Activated CD8-positive, alpha-beta memory T cell treated with anti-CD3 and anti-CD28 coated beads for 1 hour (primary cell): Measurements from ENCODE around the gene GABARAPL2.
"Not testable (repeated sequence)": the region's sequence is repeated elsewhere in the genome, so short reads cannot be mapped to it uniquely, and the experiment has no call there.

Experiments used
- DNase-seq, 2 donors: peaks; one replicate each; pipeline ENCODE4 v3.0.0-alpha.2; 2020; ENCODE audit warnings: low read depth in 1 of 2; ENCODE audit errors: extremely low read depth in 1 of 2

GABARAPL2 gene

GRCh38 chr16:75566040-75566757 lies at the start of gene GABARAPL2:
GABARAPL2 (plus strand) TSS chr16:75566379; CDS start chr16:75566487, 108 bp downstream.
- peak; percentile 72 to 90 for DNase-seq

GRCh38 chr16:75519175-75519574 lies 47.0 kb upstream of the GABARAPL2 start:
- no peak for DNase-seq

- no peak for DNase-seq
These were observed 40.0 kb upstream of the GABARAPL2 start for GRCh38 chr16:75526032-75526790.

- DNase-seq: no peak
These were observed 38.3 kb upstream of the GABARAPL2 start for GRCh38 chr16:75527825-75528299.

- DNase-seq: no peak
These were observed 36.9 kb upstream of the GABARAPL2 start for GRCh38 chr16:75529056-75529905.

- DNase-seq: no peak
These were observed 36.2 kb upstream of the GABARAPL2 start for GRCh38 chr16:75529959-75530358.

GRCh38 chr16:75532142-75532765 lies 33.9 kb upstream of the GABARAPL2 start:
- DNase-seq: no peak

GRCh38 chr16:75532791-75533190 lies 33.4 kb upstream of the GABARAPL2 start:
- DNase-seq: no peak

GRCh38 chr16:75534560-75535205 lies 31.5 kb upstream of the GABARAPL2 start:
- no peak for DNase-seq

GRCh38 chr16:75535211-75535843 lies 30.9 kb upstream of the GABARAPL2 start:
- no peak for DNase-seq

- DNase-seq: no peak
These were observed 30.3 kb upstream of the GABARAPL2 start, which contains the start of gene CHST5 for GRCh38 chr16:75535901-75536300. CHST5 (minus strand) TSS chr16:75536108; CDS start chr16:75530384, 5,724 bp downstream.

GRCh38 chr16:75537776-75538175 lies 28.4 kb upstream of the GABARAPL2 start:
- no peak for DNase-seq

- not testable (repeated sequence) for DNase-seq
These were observed 27.2 kb upstream of the GABARAPL2 start for GRCh38 chr16:75538882-75539565.

GRCh38 chr16:75541236-75541635 lies 24.9 kb upstream of the GABARAPL2 start:
- DNase-seq: no peak

GRCh38 chr16:75542462-75542861 lies 23.7 kb upstream of the GABARAPL2 start:
- not testable (repeated sequence) for DNase-seq

- DNase-seq: not testable (repeated sequence)
These were observed 20.3 kb upstream of the GABARAPL2 start for GRCh38 chr16:75545879-75546278.

GRCh38 chr16:75546293-75546692 lies 19.9 kb upstream of the GABARAPL2 start:
- no peak for DNase-seq

GRCh38 chr16:75548456-75548855 lies 17.7 kb upstream of the GABARAPL2 start:
- not testable (repeated sequence) for DNase-seq

- no peak for DNase-seq
These were observed 15.9 kb upstream of the GABARAPL2 start for GRCh38 chr16:75550211-75550662.
